ENCODE data around the gene ZNF584.

DNA sequence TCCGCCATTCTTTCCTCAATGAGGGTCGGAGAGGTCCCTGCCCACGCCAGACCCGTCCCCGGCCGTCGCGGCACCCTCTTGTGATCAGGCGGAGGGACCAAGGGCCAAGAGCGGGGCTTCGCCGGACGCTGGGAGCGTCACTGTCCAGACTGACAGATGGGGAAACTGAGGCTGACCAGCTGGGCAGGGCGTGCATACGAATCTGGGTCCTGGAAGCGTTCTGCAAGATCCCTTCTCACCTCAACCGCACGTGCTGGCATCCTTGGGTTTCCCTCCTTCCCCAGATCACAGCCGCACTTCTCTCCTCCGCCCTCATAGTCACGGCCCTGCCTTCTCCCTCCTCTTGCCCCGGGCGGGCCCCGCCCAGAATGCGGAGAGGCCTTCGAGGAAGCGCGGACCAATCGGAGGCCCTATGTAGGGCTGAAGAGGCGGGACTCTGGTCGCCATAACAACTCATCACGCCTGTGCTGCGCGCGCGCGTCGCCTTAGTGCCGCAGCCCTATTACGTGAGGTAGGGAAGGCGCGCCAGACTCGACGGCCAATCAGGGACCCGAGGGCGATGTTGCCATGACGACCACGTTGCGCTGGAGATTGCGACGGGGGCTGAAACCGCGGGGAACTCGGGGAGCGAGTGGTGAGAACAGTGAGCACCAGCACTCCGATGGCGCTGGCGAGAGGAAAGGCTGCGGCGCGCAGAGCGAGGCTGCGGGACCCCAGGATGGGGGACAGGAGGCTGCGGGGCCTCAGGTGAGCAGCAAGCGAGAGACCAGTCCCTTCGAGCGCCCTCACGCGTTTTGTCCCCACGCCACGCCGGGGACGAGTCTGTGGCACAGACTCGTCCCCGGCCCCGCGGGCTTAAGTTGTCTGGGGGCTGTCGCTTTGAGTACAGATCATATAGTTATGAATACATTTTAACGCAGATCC is 7.3 kb upstream of the ZNF584 start:
- TF ChIP-seq, protein P1, sequence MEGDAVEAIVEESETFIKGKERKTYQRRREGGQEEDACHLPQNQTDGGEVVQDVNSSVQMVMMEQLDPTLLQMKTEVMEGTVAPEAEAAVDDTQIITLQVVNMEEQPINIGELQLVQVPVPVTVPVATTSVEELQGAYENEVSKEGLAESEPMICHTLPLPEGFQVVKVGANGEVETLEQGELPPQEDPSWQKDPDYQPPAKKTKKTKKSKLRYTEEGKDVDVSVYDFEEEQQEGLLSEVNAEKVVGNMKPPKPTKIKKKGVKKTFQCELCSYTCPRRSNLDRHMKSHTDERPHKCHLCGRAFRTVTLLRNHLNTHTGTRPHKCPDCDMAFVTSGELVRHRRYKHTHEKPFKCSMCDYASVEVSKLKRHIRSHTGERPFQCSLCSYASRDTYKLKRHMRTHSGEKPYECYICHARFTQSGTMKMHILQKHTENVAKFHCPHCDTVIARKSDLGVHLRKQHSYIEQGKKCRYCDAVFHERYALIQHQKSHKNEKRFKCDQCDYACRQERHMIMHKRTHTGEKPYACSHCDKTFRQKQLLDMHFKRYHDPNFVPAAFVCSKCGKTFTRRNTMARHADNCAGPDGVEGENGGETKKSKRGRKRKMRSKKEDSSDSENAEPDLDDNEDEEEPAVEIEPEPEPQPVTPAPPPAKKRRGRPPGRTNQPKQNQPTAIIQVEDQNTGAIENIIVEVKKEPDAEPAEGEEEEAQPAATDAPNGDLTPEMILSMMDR (IDR thresholded peaks at IDR 0.05) = no peak
- no peak for TF ChIP-seq EZH2 (IDR thresholded peaks at IDR 0.05; ENCODE audit: borderline replicate concordance, insufficient read depth, low read depth, low read length, poor library complexity, severe bottlenecking)

All from B cell (primary cell).